ENCODE results near the gene NAA16. TPM values are rescaled to one million over a fixed set of nuclear protein-coding genes. Genes with fewer than 3 reads are reported as not detected.
"Not testable (repeated sequence)": the region's sequence is repeated elsewhere in the genome, so short reads cannot be mapped to it uniquely, and the experiment has no call there.

Gene NAA16
- total RNA-seq, 1 experiment from 2014 or later = 27.2 TPM

- intact Hi-C loops (cut with micrococcal nuclease; ENCODE audit: unreplicated experiment) = no loop called here
- H3K27me3 ChIP-seq (replicated peaks; ENCODE audit: insufficient read depth, low read depth, low read length, poor library complexity) = no peaks in the 10 kb centered on the region
- peaks cover 5% of the 10 kb centered on the region for H3K9me3 ChIP-seq (ENCODE audit: low read depth, low read length, poor library complexity, severe bottlenecking)
- ChIA-PET CTCF (no interaction called here), POLR2A (ENCODE audit: low non-redundant PET) (interaction anchor here (0.7 kb wide), 1 partner anchor 11 kb away, joined by 4 read pairs; no protein-coding TSS in a partner anchor)
- no peak for TF ChIP-seq CTCF (conservative IDR thresholded peaks at IDR 0.05; ENCODE audit: low read depth, low read length)
- TF ChIP-seq EZH2 (IDR thresholded peaks at IDR 0.05; ENCODE audit: borderline replicate concordance, low read depth, low read length, poor library complexity, severe bottlenecking) = no peak
- DNase-seq (ENCODE audit: low spot score) = no peak
- H3K4me1 ChIP-seq (ENCODE audit: insufficient read depth, low read length, poor library complexity, severe bottlenecking) = no peaks in the 10 kb centered on the region
- H3K4me3 ChIP-seq (ENCODE audit: low read depth, low read length, poor library complexity, severe bottlenecking) = no peak overlapping the region
- no peak overlapping the region for H3K27ac ChIP-seq (ENCODE audit: low read depth, low read length, poor library complexity, severe bottlenecking)
- BruUV-seq (replicated peaks) = no TSS peak
- no peaks in the 10 kb centered on the region for H3K36me3 ChIP-seq (ENCODE audit: insufficient read depth, low read length, poor library complexity, severe bottlenecking)
Measured at GRCh38 chr13:41274881-41275280, 36.2 kb upstream of the NAA16 start.

DNA sequence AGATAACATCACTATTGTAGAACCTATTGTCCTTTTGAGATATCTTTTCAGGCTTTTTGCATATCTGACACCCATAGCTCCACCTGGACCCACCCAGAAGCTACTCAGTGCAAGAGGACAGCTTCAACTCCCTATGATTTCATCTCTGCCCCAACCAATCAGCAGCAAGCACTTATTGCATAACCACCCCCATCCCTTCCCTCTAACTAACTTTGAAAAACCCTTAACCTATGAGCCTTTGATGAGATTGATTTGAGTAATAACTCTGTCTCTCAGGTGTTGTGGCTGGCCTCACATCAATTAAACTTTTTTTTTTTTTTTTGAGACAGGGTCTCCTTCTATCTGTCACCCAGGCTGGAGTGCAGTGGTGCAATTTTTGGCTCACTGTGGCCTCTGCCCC is 34.2 kb upstream of the NAA16 start:
- ChIA-PET CTCF (no interaction called here), POLR2A (ENCODE audit: low non-redundant PET) (no interaction called here)
- Histone ChIP-seq H3K36me3 (ENCODE audit: insufficient read depth, low read length, poor library complexity, severe bottlenecking) (no peaks in the 10 kb centered on the region), H3K27me3 (replicated peaks; ENCODE audit: insufficient read depth, low read depth, low read length, poor library complexity) (peaks cover 3% of the 10 kb centered on the region), H3K9me3 (ENCODE audit: low read depth, low read length, poor library complexity, severe bottlenecking) (no peaks in the 10 kb centered on the region), H3K4me3 (ENCODE audit: low read depth, low read length, poor library complexity, severe bottlenecking) (no peak overlapping the region), H3K4me1 (ENCODE audit: insufficient read depth, low read length, poor library complexity, severe bottlenecking) (no peaks in the 10 kb centered on the region), H3K27ac (ENCODE audit: low read depth, low read length, poor library complexity, severe bottlenecking) (no peak overlapping the region)
- no TSS peak for BruUV-seq (replicated peaks)
- intact Hi-C loops (cut with micrococcal nuclease; ENCODE audit: unreplicated experiment) = no loop called here
- no peak for DNase-seq (ENCODE audit: low spot score)
- TF ChIP-seq EZH2 (IDR thresholded peaks at IDR 0.05; ENCODE audit: borderline replicate concordance, low read depth, low read length, poor library complexity, severe bottlenecking) = no peak
- TF ChIP-seq CTCF (conservative IDR thresholded peaks at IDR 0.05; ENCODE audit: low read depth, low read length) = no peak

DNA sequence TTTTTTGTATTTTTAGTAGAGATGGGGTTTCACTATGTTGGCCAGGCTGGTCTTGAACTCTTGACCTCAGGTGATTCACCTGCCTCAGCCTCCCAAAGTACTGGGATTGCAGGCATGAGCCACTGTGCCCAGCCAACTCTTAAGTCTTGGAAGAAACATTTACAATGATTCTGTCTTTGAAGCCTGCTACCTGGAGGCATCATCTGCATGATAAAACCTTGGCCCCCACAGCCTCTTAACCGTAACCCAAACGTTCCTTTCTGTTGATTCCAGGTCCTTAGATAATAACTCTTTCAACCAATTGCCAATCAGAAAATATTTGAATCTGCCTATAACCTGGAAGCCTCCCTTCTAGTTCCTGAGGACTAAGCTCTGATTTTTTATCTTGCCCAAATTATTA is 31.9 kb upstream of the NAA16 start:
- BruUV-seq (replicated peaks); H3K27me3 ChIP-seq (replicated peaks; ENCODE audit: insufficient read depth, low read depth, low read length, poor library complexity); H3K4me3 ChIP-seq (ENCODE audit: low read depth, low read length, poor library complexity, severe bottlenecking); CTCF ChIA-PET; DNase-seq (ENCODE audit: low spot score); H3K27ac ChIP-seq (ENCODE audit: low read depth, low read length, poor library complexity, severe bottlenecking); H3K36me3 ChIP-seq (ENCODE audit: insufficient read depth, low read length, poor library complexity, severe bottlenecking); H3K4me1 ChIP-seq (ENCODE audit: insufficient read depth, low read length, poor library complexity, severe bottlenecking); H3K9me3 ChIP-seq (ENCODE audit: low read depth, low read length, poor library complexity, severe bottlenecking); intact Hi-C loops (cut with micrococcal nuclease; ENCODE audit: unreplicated experiment); POLR2A ChIA-PET (ENCODE audit: low non-redundant PET): not testable (repeated sequence)

GRCh38 chr13:41282129-41282571 is 28.9 kb upstream of the NAA16 start:
- ChIA-PET CTCF (no interaction called here), POLR2A (ENCODE audit: low non-redundant PET) (no interaction called here)
- H3K27ac ChIP-seq (ENCODE audit: low read depth, low read length, poor library complexity, severe bottlenecking) = no peak overlapping the region
- H3K4me3 ChIP-seq (ENCODE audit: low read depth, low read length, poor library complexity, severe bottlenecking) = no peak overlapping the region
- no TSS peak for BruUV-seq (replicated peaks)
- no peak for TF ChIP-seq CTCF (conservative IDR thresholded peaks at IDR 0.05; ENCODE audit: low read depth, low read length)
- TF ChIP-seq EZH2 (IDR thresholded peaks at IDR 0.05; ENCODE audit: borderline replicate concordance, low read depth, low read length, poor library complexity, severe bottlenecking) = no peak
- no peaks in the 10 kb centered on the region for H3K36me3 ChIP-seq (ENCODE audit: insufficient read depth, low read length, poor library complexity, severe bottlenecking)
- H3K9me3 ChIP-seq (ENCODE audit: low read depth, low read length, poor library complexity, severe bottlenecking) = no peaks in the 10 kb centered on the region
- no peaks in the 10 kb centered on the region for H3K4me1 ChIP-seq (ENCODE audit: insufficient read depth, low read length, poor library complexity, severe bottlenecking)
- H3K27me3 ChIP-seq (replicated peaks; ENCODE audit: insufficient read depth, low read depth, low read length, poor library complexity) = peaks cover 3% of the 10 kb centered on the region
- intact Hi-C loops (cut with micrococcal nuclease; ENCODE audit: unreplicated experiment) = no loop called here
- no peak for DNase-seq (ENCODE audit: low spot score)
